HT1080 (cell line): Measurements from ENCODE around the gene SLC12A6. TPM values are rescaled to one million over a fixed set of nuclear protein-coding genes. Genes with fewer than 3 reads are reported as not detected.
"Not testable (repeated sequence)": the region's sequence is repeated elsewhere in the genome, so short reads cannot be mapped to it uniquely, and the experiment has no call there.

ENCODE experiments used
- DNase-seq: peaks from one replicate; pipeline ENCODE4 v3.0.0-alpha.2; 2015; ENCODE audit warnings: low read depth
- polyA plus RNA-seq, 2 experiments: library from polyadenylated mRNA; depleted of rRNA; stranded (reverse); fragments of >200 nt; gene quantifications; 2 replicates each; pipeline ENCODE4 v1.2.3, GENCODE V29; 2015
- total RNA-seq: library from RNA; depleted of rRNA; stranded (reverse); fragments of >200 nt; shearing (Covaris generic); gene quantifications from 2 replicates; pipeline ENCODE4 v1.2.3, GENCODE V29; 2014; rRNA removed

Gene SLC12A6
- total RNA-seq: 9.3 TPM in 2 replicates
- polyA plus RNA-seq (2015; cell fraction: cytosol; rRNA removed): 8.1 and 11.9 TPM in 2 replicates
- 23.1 and 27.2 TPM in 2 replicates for polyA plus RNA-seq (2015; cell fraction: nucleus; rRNA removed)

DNA sequence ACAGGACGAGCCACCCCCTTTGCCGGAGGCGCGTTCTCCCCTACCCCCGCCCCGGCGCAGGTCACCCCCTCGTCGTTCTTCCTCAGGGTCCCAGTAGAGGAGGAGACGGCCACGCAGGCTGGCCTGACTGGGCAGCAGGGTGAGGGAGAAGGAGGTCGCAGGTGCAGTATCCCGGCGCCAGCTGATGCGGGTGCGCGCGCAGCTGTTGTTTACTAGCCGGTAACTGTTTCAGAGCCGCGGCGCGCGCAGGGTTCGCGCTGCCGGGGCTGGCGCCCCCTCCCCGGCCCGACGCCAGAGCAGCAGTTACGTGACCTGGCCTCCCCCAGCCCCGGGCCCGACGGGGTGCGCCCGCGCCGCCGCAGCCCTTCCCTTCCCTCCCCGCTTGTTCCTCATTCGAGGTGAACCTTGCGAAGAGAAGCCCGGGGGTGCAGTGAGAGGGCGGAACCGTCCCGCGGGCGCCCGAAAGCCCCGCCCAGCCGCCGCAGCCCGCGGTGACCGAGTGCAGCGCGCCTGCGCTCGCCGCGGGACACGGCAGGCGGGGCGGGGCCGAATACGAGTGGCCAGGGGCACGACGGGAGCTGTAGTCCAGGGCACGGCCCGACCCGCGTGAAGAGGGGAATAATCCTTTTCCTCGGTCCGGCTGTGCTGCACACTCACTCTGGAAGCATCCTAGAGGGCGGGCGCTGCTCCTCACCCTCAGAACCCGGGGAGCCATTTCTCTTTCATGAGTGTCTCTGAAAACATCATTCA is at the start of gene SLC12A6:
Gene SLC12A6, minus strand, starts transcription at position 225 of the 750 bp plus-strand sequence. CDS start 1,101 bp downstream, outside the sequence.
- peak; percentile 92 for DNase-seq

DNA sequence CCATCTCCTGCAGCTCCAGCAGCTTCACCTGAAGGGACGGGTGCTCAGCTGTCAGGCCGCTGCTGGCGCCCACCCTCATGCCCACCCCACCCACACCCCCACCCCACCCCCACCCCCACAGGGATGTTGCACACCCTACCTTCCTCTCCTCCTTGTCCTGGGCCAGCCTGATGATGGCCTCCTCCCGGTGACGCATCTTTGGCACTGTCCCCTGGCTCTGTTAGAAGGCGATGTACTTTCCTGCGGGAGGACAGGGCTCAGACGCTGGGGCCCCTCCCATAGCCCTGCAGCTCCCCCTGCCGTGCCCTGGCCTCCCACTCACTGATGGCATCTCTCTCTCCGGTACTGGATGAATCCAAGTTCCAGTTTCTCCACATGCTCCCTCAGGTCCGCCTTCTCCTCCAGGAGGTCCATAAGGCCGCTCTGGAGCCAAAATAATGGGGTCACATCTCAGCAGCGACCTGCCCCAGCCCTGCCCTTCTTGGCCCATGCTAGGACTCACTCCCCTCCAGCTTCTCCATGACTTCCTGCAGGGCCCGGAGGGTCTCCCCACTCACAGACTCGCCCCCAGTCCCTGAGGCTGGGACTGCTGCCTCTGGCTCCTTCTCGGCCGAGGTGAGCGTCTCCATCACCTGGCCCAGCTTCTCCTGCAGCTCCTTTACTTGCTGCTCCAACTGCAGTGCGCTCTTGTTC is 44.4 kb upstream of the SLC12A6 start:
- not testable (repeated sequence) for DNase-seq

DNA sequence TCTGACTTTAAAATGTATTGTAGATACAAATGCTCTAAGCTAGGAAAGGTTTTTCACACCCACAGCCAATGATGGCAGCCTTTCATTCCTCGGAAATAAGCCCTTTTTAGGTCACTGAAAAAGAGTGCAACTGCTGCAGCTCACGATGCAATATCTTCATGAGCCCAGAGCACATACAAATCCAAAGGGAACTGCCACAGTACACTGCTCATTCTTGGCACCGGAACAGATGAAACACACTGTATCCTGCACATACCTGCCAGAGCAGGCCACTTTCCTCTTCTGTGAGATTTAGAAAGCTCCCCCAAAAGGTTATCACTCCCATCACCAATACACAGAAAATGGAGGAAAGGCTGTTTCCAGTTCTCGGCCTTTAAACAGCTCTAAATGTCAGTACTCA is 42.9 kb upstream of the SLC12A6 start:
- not testable (repeated sequence) for DNase-seq

DNA sequence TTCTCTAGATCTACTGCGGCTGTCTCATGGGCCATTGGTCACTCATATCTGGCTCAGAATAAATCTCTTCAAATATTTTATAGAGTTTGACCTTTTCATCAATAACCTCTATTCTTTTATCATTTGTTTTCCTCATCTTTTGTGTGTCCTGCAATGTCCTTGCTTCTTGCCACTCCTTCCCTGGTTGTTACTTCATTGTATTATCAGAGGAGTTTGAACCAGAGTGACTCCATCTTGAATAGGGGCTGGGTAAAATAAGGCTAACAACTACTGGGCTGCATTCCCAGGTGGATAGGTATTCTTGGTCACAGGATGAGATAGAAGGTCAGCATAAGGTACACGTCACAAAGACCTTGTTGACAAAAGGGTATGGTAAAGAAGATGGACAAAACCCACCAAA is 39.3 kb upstream of the SLC12A6 start:
- DNase-seq: no peak

DNA sequence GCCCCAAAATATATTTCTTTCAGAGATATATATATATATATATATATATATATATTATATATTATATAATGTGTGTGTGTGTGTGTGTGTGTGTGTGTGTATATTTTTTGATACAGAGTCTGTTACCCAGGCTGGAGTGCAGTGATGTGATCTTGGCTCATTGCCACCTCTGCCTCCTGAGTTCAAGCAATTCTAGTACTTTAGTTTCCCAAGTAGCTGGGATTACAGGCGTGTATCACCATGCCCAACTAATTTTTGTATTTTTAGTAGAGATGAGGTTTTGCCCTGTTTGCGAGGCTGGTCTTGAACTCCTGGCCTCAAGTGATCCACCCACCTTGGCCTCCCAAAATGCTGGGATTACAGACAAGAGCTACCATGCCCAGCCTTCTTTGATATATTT is 38.0 kb upstream of the SLC12A6 start:
- not testable (repeated sequence) for DNase-seq

DNA sequence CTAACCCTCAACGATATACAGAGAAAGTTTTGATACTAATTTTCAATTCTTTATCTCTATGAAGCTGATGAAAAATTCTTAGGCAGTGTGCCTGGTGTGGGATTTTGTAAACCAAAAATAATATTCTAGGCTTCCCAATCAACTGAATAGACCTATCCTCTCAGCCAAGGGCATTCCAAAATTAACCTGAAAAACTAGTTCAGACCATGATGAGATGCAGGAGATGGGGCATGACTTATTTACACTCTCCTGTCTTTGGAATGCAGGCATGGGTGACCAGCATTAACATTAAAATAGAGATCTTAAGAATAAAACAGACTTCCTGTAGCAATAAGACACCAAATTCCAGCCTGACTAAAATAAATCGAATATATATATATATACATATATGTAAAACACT is 37.2 kb upstream of the SLC12A6 start:
- no peak for DNase-seq

DNA sequence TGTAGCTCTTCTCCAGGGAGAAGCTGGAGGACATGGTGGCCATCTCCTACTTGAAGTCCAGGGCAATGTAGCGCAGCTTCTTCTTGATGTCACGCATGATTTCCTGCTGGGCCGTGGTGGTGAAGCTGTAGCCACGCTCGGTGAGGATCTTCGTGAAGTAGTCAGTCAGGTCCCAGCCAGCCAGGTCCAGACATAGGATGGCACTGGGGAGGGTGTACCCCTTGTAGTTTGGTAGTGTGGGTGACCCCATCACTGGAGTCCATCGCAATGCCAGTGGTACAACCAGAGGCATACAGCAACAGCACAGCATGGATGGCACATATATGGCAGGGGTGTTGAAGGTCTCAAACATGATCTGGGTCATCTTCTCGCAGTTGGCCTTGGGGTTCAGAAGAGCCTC is 36.4 kb upstream of the SLC12A6 start:
- DNase-seq: no peak

DNA sequence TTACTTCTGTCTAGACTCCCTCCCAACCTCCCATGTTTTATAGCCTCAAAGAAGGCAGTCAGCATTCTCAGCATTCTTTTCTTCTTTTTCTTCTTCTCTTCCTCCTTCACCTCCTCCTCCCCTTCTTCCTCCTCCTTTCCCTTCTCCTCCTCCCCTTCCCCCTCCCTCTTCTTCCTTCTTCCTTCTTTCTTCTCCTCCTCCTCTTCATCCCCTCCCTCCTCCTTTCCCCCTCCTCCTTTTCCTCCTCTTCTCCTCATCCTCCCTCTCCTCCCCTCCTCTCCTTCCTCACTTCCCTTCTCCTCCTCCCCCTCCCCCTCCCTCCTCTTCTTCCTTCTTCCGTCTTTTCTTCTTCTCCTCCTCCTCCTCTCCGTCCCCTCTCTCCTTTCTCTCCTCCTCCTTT is 33.1 kb upstream of the SLC12A6 start:
- no peak for DNase-seq

DNA sequence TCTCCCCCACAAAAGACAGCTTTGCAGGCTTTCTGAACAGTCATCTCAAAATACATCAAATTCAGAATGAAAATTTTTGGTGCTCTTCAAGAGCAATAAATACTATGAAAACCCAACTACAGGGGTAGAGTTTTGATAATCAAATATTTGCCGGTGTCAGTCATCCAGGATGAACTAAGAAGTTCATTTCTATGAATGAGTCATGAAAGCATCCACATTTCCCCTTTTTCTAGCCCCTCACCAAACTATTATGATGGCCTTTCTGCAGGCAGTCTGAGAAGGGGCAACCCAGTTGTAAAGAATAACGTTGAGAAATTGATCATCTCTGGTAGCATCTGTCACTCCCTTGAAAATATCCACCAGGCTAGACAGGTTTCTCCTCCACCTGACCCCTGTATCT is 32.5 kb upstream of the SLC12A6 start:
- DNase-seq: no peak

DNA sequence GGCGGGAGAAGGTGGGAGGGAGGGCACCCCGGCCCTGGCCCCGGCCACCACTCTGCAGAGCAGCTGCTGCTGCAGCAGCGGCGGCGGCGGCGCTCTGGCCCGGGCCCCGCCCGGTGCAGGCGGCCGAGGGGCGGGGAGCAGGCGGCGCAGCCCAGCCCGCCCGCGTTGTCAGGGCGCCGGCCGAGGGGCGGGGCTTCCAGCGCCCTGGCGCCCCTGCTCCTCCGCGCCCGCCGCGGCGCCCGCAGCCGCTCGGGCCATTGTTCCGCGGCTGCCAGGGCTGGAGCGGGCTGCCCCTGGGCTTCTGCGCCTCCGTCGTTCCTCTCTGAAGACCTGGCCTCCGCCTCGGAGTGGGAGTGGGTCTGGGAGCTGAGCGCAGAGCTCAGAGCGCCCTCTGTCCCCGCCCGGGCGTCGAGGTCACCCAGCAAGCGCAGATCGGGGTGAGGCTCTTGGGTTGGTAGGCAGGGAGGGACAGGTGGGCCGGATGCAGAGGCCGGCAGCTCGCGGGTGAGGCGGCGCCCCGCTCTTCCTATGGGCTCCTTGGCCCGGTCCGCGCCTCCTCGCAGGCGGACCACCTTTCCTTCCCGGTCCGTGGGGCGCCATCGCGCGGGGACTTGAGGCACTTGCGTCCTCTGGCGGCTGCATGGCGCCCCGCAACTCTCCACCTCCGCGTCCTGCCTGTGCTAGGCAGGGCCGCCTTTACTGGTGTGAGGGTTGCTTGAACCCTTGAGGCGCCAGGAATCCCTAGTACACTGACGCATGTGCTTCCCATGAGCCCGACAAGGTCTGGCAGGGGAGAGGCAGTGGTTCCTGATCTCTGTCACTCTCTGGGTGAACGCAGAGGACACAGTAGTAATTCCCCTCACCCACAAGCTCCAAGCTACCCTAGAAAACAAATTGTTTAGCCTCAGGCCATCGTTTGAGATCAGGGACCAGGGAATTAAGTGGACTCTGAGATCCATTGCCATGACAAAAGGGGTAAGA is 29.8 kb upstream of the SLC12A6 start, which contains the start of gene LPCAT4:
Gene LPCAT4, minus strand, starts transcription at position 96 of the 981 bp plus-strand sequence. CDS start 96 bp downstream, outside the sequence.
- DNase-seq: peak; percentile 93

DNA sequence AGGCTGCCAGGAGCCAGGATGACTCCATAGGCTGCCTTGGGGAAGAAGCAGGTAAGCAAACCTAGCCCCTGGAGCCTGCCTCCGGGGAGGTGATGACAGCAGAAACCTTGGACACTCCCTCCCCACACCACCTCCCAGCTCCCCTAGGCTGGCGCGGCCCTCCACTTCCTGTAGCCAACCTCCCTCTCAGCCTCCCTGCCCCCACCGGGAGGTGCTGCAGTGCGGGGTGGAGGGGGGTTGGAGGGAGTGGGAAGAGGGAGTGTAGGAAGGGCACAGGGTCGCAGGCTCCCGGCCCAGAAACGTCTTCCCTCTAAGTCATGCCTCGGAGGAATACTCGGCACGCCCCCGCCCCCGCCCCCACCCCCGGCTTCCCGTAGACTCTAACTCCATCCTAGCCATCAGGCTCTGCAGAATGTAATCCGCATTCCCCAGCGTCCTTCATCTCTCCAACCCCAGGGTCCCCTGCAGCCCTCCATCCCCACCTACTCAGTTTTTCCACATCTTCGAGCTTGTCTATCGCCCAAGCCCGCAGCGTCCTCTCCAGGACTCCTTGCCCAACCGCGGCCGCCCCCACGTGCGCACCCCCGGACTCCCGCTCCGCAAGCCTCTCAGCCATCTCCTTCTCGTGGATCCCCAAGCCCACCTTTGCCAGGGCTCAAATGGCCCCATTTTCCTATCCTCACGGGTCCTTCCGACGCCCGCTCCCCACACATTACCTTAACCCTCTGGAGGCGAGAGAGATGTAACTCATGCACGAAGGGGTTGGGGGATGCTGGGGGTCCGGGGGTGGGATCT is 28.9 kb upstream of the SLC12A6 start:
- DNase-seq: peak; percentile 80

DNA sequence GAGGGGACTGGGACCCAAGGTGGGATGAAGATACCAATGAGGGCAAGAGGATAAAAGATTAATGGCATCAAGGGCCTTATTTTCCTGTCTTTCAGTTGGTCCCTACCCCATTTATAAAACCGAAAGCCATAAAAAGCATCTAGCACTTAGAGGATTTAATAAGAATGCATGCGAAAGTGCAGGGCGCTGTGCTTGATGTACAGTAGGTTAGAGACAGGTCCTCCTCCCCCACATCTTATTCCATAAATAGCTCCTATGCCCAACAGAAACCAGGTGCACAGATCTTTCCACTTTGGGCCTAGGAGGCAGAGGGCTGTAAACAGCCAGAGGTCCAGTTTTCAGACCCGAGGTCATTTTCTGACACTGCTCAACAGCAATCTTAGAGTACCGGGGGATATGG is 28.3 kb upstream of the SLC12A6 start:
- no peak for DNase-seq

DNA sequence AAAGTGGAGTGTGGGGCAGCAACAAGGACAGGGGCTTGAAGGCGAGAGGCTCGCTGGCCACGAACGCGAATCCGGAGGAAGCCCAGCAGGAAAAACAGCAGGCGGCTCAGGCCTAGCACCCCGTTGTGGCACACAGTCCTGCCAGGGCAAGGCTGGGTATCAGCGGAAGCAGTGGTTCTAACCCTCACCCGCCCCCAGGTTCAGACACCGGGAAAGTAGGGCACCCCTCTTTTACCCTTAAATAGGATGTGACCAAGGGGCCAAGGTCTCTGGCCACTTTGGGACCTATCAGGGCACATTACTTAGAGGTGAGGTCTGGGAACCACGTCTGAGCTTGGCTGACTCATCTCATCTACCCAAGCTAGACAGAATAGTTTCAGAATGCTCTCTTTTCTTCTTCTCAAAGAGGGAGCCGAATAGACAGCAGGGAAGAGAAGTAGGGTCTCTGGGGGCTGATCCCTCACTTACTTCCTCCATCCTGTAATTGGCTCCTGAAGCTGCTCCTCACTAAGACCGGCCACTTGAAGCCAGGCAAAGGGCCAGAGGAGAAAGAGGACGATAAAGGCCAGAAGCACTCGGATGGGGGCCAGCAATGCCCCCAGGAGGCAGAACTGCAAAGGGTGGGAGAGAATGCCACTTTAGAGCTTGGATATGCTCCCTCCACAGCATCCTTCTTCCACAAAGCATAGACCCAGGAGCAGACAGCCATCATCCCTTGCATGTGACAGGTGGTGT is 27.7 kb upstream of the SLC12A6 start:
- no peak for DNase-seq

DNA sequence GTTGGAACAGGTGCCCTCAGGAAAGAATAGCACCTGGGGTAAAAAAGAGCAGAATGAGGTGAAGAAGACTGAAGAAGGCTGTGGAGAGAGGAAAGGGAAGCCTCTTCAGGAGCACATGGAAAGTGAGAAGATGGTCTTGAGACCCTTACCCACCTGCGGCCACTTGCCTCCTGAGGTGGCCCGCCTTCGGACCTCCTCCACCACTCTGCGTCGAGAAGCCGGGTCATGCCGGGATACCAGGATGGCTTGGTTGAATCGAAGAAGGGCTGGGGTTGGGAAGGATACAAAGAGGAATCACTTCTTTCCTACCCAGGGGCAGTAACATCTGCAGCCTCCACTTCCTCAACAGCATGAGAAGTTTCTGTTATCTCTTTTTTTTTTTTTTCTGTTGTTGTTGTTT is 26.5 kb upstream of the SLC12A6 start:
- DNase-seq: no peak

DNA sequence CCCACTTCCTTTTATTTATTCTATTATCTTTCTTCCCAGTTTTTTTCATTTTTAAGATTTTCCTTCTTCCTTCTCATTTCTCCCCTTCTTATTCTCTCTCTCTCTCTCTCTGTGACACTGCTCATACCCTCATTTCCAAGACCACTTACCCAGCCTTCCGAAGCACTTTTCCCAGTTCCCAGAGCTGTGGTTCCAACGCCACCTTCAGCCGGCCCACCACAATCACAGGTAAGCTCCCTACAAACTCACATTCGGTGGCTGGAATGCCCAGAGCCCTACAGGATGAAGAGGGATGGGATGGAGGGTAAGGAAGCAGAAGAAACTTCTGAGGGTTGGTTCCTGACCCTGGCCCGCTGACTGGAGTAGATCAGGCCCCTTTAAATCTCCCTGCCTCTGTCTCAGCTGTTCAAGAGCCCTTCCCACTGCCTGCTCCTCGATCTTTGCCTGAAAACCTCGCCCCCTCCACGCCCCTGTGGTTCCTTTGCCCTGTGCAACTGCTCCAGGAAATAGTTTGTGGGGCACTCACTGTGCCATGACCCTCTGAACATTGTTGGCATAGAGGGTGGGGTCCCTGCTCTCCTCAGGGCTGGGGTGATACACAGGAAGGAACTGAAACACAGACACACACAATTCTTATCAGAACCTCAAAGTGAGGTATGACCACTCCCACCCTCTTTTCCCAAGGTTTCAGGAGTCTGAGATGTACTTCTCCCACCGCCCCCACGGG is 24.6 kb upstream of the SLC12A6 start:
- no peak for DNase-seq

DNA sequence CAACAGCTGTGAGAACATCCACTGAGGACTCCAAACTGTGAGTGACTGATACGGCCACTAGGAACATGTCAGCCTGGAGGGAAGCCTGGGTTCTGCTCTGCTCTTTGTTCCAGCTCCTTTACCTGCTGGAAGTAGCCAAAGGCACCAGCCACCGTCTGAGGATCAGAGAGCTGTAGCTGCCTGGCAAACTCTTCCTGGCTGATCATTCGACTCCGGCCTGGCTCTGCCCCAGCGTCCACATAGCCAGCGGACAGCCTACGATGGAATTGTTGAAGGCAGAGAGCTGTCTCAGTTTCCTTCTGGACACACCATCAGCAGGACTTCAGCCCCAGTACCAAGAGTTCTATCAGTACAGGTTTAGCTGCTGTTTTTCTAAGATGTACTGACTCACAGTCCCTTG is 23.7 kb upstream of the SLC12A6 start:
- DNase-seq: no peak

DNA sequence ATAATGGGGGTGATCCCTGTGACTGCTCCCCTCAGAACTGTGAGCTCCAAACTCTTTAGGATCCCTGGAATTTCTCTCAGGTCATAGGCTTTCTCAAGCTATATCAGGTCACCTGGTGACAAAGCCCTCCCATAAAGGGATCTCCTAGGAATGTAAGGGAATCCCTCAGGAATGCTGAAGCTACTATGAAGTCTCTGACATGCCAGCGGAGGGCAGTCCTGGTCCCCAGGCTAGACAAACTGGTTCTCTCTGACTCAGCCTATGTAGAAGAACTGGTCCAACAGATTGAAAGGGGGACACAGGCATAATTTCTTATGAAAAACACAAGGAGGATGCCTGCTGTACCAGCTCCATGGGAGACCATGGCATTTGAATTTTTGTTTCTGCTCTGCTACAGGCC is 22.7 kb upstream of the SLC12A6 start:
- no peak for DNase-seq

DNA sequence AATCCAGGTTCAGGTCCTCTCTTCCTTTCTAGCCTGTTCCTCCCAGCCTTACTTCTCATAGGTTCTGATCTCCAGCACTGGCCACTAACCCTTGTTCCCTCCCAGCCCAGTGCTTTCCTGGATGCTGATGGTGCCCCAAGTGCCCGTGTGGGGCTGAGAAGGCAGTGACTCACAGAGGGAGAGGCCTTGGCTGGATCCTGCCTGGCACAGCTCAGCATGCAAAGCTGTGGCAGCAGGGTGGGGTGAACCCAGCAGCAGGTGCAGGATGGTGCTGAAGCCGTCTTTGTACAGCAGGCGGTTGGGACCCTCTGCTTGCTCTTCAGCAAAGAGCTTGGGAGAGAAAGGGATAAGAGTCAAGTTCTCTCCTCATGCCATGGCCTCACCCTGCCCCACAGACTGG is 21.8 kb upstream of the SLC12A6 start:
- no peak for DNase-seq

DNA sequence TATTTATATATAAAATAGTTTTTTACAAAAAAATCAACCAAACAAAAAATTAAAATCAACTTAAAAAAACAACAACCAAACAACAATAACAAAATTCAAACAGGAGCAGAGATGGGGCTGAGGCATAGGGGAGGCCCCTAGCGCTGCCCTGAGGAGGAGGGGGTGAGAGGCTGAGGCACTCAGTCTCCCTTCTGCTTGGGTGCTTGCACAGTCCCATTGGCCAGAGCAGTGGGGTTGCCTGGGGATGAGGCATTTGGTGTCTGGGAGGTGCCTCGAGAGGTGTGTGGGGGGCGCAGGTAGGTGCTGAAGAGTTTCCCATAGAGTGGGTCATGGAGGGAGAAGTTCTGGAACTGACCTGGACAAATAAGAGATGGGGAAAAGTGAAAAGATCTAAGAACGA is 21.4 kb upstream of the SLC12A6 start:
- no peak for DNase-seq
